Measurements from ENCODE around the gene NR1I3.

The NR1I3 gene

DNA sequence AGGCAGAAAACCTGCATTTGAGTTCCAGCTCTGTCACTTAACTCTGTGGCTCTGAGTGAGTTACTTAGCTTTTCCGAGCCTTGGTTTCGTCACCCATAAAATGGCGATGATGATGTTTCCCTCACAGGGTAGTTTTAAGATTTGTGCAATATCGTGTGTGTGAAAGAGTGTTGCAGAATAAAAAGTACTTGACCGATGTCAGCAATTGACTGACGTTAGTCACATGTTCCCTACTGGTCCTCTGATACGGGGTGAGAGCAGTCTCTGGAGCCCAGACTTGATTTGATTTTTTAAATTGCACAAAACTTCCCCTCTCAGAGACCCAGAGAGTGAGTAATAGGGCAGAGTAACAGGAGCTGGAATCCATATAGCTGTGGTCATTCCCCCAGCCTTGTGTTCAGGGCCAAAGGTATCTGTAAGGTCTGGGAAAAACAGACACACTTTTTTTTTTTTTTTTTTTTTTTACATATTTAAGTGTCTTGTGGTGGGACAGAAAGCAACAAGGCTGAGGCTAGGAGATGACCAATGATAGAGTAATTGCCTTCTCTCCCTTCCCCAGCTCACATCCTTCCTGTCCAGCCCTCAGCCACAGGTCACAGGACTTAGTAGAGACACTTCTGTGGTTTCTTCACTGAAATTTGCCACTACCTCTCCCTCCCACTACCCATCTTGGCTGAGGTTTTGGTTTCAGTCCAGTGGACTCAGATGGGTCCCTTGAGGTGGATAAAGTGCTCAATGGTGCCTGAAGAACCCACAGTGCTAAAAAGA, 20.9 kb downstream of the NR1I3 start:
- Histone ChIP-seq H3K36me3 (ENCODE audit: control insufficient read depth in 1 of 2, insufficient read depth in 2 of 2, low read length in 2 of 2) (peaks cover 18 to 29% of the 10 kb centered on the region in 2 donors), H3K27ac (ENCODE audit: low read length) (peak overlapping the region; percentile 85), H3K27me3 (ENCODE audit: low read depth, low read length) (no peaks in the 10 kb centered on the region), H3K4me3 (ENCODE audit: low read depth in 1 of 2, low read length in 2 of 2) (peak overlapping the region; percentile 25 to 34), H3K9me3 (ENCODE audit: control insufficient read depth in 1 of 2, low read length in 2 of 2) (no peaks in the 10 kb centered on the region), H3K4me1 (ENCODE audit: control insufficient read depth in 1 of 2, insufficient read depth in 2 of 2, low read length in 2 of 2) (no peaks in the 10 kb centered on the region)

DNA sequence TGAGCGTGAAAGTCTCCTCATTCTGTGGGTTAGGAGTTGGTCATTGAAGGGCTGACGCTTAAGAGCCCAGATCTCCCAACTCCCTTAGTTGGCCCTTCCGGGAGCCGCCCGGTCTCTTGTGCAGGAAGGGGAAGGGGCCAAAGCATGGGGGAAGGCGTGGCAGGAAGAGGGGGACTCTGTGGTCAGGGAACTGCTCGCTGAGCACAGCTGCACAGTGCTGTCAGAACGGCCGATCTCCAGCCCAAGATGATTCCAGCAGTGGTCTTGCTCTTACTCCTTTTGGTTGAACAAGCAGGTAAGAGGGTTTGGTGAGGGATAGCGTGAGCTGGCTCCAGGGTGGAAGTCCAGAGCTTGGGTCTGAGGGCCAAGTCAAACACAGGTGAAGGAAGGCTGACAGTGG, 22.9 kb downstream of the NR1I3 start, which contains the start of gene FCER1G:
Gene FCER1G, plus strand, starts transcription at position 220 of the 400 bp plus-strand sequence. Its CDS starts 27 bp downstream, at position 247.
- Histone ChIP-seq H3K27ac (ENCODE audit: low read length) (peak within 1 kb of the TSS; percentile 10), H3K36me3 (ENCODE audit: control insufficient read depth in 1 of 2, insufficient read depth in 2 of 2, low read length in 2 of 2) (peaks cover 35 to 48% of the 10 kb centered on the region in 2 donors)

DNA sequence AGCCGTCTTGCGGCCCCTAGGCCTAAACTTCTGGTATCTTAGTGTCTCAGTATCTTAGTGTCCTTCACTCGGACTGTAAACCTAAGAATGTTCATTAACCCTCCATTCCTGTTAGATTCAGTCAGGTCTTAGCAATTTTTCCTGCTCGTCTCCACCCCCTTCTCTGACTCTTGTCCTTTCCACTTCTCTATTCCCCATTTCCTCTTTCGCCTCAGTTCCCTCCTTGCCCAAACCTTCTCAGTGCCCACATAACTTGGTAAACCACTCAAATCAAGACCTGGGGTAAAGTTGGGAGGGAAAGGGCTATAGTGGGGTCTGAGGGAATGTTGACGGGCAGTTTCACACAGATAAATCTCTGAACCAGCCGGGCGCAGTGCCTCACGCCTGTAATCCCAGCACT, 23.6 kb downstream of the NR1I3 start:
- Histone ChIP-seq H3K27me3 (ENCODE audit: low read depth, low read length) (no peaks in the 10 kb centered on the region), H3K9me3 (ENCODE audit: control insufficient read depth in 1 of 2, low read length in 2 of 2) (no peaks in the 10 kb centered on the region), H3K4me3 (ENCODE audit: low read depth in 1 of 2, low read length in 2 of 2) (no peak overlapping the region), H3K4me1 (ENCODE audit: control insufficient read depth in 1 of 2, insufficient read depth in 2 of 2, low read length in 2 of 2) (peaks cover 4 to 10% of the 10 kb centered on the region in 2 donors), H3K36me3 (ENCODE audit: control insufficient read depth in 1 of 2, insufficient read depth in 2 of 2, low read length in 2 of 2) (peaks cover 42 to 53% of the 10 kb centered on the region in 2 donors), H3K27ac (ENCODE audit: low read length) (no peak overlapping the region)

More for the DNA sequence above, 22.9 kb downstream of the NR1I3 start, which contains the start of gene FCER1G:
- Histone ChIP-seq H3K27me3 (ENCODE audit: low read depth, low read length) (no peaks in the 10 kb centered on the region), H3K9me3 (ENCODE audit: control insufficient read depth in 1 of 2, low read length in 2 of 2) (no peaks in the 10 kb centered on the region), H3K4me1 (ENCODE audit: control insufficient read depth in 1 of 2, insufficient read depth in 2 of 2, low read length in 2 of 2) (peaks cover 1 to 4% of the 10 kb centered on the region in 2 donors), H3K4me3 (ENCODE audit: low read depth in 1 of 2, low read length in 2 of 2) (peak within 1 kb of the TSS; percentile 12 to 24)

DNA sequence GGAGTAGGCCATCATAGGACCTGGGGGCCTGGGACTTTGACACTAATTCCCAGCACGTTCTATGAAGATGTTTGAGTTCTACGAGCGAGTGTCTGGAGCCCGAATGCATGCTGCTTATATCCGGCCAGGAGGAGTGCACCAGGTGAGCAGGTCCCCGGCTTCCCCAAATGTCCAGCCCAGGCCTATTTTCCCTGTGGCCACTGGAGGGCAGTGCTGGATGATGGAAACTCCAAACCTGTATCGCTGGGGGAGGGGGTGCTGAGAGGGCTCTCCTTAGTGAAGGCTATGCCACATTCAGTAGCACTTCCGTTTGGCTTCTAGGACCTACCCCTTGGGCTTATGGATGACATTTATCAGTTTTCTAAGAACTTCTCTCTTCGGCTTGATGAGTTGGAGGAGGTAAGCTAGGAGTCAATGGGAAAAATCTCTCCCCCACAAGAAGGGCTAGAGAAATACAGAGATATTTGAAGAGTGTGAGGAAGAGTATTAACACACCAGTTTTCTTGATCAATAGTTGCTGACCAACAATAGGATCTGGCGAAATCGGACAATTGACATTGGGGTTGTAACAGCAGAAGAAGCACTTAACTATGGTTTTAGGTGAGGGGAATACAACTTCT, 28.1 kb downstream of the NR1I3 start:
- Histone ChIP-seq H3K4me1 (ENCODE audit: control insufficient read depth in 1 of 2, insufficient read depth in 2 of 2, low read length in 2 of 2) (peaks cover 4 to 10% of the 10 kb centered on the region in 2 donors), H3K27ac (ENCODE audit: low read length) (peak overlapping the region; percentile 42), H3K36me3 (ENCODE audit: control insufficient read depth in 1 of 2, insufficient read depth in 2 of 2, low read length in 2 of 2) (peaks cover 70 to 78% of the 10 kb centered on the region in 2 donors), H3K27me3 (ENCODE audit: low read depth, low read length) (no peaks in the 10 kb centered on the region), H3K4me3 (ENCODE audit: low read depth in 1 of 2, low read length in 2 of 2) (peak overlapping the region in 1 of 2 donors; percentile 16), H3K9me3 (ENCODE audit: control insufficient read depth in 1 of 2, low read length in 2 of 2) (no peaks in the 10 kb centered on the region)

DNA sequence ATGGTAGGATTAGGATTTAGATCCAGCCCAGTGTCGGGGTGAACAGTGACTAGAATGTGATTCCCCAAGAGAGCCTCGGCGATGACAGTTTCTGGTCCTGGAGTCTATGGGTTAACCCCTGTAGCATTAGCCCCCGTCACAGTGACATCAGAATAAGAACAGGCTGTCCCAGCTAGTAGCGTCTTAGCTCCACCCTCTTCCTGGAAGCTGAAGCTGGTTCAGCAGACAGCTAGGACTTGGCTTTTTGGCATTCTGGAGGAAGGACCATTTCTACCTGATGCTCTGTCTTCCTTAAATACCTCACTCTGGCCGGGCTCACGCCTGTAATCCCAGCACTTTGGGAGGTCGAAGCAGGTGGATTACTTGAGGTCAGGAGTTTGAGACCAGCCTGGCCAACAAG, 30.8 kb downstream of the NR1I3 start:
- Histone ChIP-seq H3K4me1 (ENCODE audit: control insufficient read depth in 1 of 2, insufficient read depth in 2 of 2, low read length in 2 of 2) (peaks cover 10 to 16% of the 10 kb centered on the region in 2 donors), H3K9me3 (ENCODE audit: control insufficient read depth in 1 of 2, low read length in 2 of 2) (no peaks in the 10 kb centered on the region), H3K27me3 (ENCODE audit: low read depth, low read length) (no peaks in the 10 kb centered on the region), H3K27ac (ENCODE audit: low read length) (peak overlapping the region; percentile 82), H3K36me3 (ENCODE audit: control insufficient read depth in 1 of 2, insufficient read depth in 2 of 2, low read length in 2 of 2) (peaks cover 54 to 62% of the 10 kb centered on the region in 2 donors), H3K4me3 (ENCODE audit: low read depth in 1 of 2, low read length in 2 of 2) (no peak overlapping the region)

DNA sequence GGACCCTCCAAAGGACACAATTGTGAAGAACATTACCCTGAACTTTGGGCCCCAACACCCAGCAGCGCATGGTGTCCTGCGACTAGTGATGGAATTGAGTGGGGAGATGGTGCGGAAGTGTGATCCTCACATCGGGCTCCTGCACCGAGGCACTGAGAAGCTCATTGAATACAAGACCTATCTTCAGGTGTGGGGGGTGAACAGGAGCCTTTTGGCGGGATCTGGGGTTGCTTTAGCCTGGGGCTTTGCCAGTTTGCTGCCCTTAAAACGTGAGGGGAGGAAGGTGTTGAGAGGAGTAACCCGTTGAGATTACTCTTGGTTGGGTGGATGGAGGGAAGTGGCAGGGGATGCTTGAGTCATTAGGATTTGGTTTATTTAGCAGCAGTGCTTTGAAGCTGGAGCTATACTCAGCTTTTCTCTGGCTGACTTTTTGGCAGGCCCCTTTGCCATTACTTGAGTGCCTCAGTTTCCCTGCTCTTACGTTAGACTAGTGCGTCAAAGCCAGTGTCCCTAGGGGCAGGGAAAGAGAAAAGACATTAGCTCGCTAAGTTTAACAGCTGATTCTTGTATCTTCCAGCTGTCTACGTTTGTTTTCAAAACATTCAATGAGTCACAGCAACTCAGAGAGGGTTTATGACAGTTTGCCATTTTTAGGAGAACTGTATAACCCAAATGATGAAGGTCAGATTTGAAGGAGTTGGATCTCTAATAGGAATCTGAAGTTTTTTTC, 31.4 kb downstream of the NR1I3 start:
- Histone ChIP-seq H3K4me1 (ENCODE audit: control insufficient read depth in 1 of 2, insufficient read depth in 2 of 2, low read length in 2 of 2) (peaks cover 10 to 16% of the 10 kb centered on the region in 2 donors), H3K27ac (ENCODE audit: low read length) (peak overlapping the region; percentile 82), H3K4me3 (ENCODE audit: low read depth in 1 of 2, low read length in 2 of 2) (no peak overlapping the region), H3K27me3 (ENCODE audit: low read depth, low read length) (no peaks in the 10 kb centered on the region), H3K36me3 (ENCODE audit: control insufficient read depth in 1 of 2, insufficient read depth in 2 of 2, low read length in 2 of 2) (peaks cover 48 to 56% of the 10 kb centered on the region in 2 donors), H3K9me3 (ENCODE audit: control insufficient read depth in 1 of 2, low read length in 2 of 2) (no peaks in the 10 kb centered on the region)

DNA sequence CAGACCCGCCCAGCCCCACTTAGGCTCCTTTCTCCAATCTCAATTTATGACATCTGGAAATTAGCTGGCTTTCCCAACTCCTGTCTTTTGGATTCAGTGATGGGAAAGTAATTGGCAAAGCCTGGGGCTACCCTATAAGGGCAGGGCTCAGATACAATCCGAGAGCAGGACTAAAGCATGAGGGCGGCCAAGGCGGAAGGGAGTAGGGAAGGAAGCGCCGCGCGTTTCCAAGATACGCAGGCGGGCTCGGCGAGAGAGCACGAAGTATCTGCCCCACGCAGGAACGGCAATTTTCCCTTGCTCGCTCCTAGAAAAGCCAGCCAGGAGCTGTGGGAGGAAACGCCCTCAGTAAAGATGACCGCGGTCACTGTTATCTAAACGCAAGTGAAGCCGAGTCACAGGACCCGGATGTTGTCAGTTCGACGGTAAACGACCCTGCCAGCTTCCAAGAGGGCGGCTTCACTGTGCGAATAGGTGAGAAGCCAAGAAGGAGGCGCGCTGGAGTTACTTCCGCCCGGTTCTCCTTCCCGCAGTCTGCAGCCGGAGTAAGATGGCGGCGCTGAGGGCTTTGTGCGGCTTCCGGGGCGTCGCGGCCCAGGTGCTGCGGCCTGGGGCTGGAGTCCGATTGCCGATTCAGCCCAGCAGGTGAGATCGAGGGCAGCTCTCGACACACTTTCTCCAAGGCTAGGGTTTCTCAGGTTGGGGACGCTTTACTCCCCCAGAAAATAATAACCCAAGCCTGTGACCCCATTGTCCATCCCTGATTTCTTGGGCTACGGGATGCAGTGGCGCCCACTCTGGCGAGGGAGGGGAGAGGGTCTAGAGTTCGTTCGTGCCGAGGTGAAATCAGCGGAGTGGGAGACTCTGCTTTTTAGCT, 35.9 kb downstream of the NR1I3 start, which contains the start of gene NDUFS2:
Gene NDUFS2, plus strand, starts transcription at position 532 of the 877 bp plus-strand sequence. Its CDS starts 19 bp downstream, at position 551.
- H3K4me1 ChIP-seq (ENCODE audit: control insufficient read depth in 1 of 2, insufficient read depth in 2 of 2, low read length in 2 of 2): peaks cover 13 to 44% of the 10 kb centered on the region in 2 donors
- H3K9me3 ChIP-seq (ENCODE audit: control insufficient read depth in 1 of 2, low read length in 2 of 2): no peaks in the 10 kb centered on the region
- H3K27ac ChIP-seq (ENCODE audit: low read length): peak within 1 kb of the TSS; percentile 95
- peak within 1 kb of the TSS; percentile 89 to 90 for H3K4me3 ChIP-seq (ENCODE audit: low read depth in 1 of 2, low read length in 2 of 2)
- no peaks in the 10 kb centered on the region for H3K27me3 ChIP-seq (ENCODE audit: low read depth, low read length)
- H3K36me3 ChIP-seq (ENCODE audit: control insufficient read depth in 1 of 2, insufficient read depth in 2 of 2, low read length in 2 of 2): peaks cover 18 to 27% of the 10 kb centered on the region in 2 donors

DNA sequence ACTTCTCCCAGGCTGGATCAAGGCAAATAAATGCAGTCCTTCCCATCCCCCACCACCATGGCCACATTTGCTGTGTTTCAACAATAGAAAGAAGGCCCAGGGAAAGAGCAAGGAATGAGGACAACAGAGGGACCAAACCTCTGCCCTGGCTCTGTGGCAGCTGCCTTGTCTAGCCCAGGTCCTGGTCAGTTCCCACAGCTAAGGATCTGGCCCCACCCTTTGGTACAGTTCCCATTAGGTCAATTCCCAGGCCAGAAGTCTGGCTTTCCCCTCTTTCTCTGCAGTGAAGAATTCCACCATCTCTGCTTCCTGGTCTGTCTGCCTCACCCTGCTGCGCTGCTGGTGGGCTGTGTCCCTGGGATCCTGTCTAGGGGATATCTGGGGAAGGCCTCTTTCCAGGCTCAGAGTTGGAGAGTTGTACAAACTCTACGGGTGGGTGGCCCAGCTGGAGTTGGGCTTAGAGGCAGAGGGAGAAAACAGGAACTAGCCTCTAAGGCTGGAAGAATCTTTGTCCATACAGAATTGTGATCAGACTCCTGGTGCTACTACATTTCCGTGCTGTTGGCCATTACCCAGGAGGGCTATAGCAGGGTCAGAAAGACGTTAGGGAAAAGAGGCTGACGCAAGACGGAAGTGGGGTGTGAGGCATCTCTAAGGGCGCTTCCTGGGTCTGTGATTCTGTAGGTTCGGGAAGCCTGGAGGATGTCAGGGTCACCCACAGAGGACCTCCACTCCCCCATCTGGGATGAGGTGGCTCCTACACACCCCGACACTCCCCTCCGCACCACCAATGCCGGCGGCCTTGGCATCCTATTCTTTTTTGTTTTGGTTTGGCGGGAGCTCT, 36.8 kb downstream of the NR1I3 start:
- peaks cover 13 to 51% of the 10 kb centered on the region in 2 donors for H3K4me1 ChIP-seq (ENCODE audit: control insufficient read depth in 1 of 2, insufficient read depth in 2 of 2, low read length in 2 of 2)

DNA sequence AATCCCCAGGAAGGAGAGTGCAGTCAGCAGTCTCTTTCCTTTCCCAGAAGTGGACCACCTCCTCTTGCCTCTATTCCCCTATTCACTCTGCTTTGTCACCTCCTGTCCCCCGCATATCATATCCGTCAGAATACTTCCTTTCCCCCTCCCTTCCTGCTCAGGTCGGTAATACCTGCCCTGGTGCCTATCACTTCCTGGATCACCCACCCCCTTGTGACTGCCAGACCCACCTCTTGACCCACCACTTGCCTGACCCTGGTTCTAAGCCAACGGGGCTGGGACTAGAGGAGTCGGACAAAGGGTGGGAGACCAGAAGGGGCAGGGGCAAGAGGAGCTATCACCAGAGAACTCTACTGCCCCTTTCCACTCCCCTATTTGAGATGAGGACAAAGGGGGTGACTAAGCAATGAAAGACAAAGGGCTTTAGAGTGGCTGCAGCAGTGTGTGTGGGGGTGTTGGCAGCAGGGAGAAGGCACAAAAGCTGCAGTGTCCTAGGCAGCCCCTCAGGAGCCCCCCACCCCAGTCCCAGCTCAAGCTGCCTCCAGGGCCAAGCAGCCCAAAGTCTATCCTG, 37.5 kb downstream of the NR1I3 start:
- H3K27me3 ChIP-seq (ENCODE audit: low read depth, low read length): no peaks in the 10 kb centered on the region
- no peaks in the 10 kb centered on the region for H3K9me3 ChIP-seq (ENCODE audit: control insufficient read depth in 1 of 2, low read length in 2 of 2)
- peak overlapping the region; percentile 95 for H3K27ac ChIP-seq (ENCODE audit: low read length)
- H3K36me3 ChIP-seq (ENCODE audit: control insufficient read depth in 1 of 2, insufficient read depth in 2 of 2, low read length in 2 of 2): peaks cover 5 to 14% of the 10 kb centered on the region in 2 donors
- H3K4me3 ChIP-seq (ENCODE audit: low read depth in 1 of 2, low read length in 2 of 2): peak overlapping the region in 1 of 2 donors; percentile 89
- H3K4me1 ChIP-seq (ENCODE audit: control insufficient read depth in 1 of 2, insufficient read depth in 2 of 2, low read length in 2 of 2): peaks cover 15 to 51% of the 10 kb centered on the region in 2 donors

More for the DNA sequence above, 36.8 kb downstream of the NR1I3 start:
- Histone ChIP-seq H3K27ac (ENCODE audit: low read length) (peak overlapping the region; percentile 95), H3K27me3 (ENCODE audit: low read depth, low read length) (no peaks in the 10 kb centered on the region), H3K4me3 (ENCODE audit: low read depth in 1 of 2, low read length in 2 of 2) (peak overlapping the region; percentile 89 to 90), H3K9me3 (ENCODE audit: control insufficient read depth in 1 of 2, low read length in 2 of 2) (no peaks in the 10 kb centered on the region), H3K36me3 (ENCODE audit: control insufficient read depth in 1 of 2, insufficient read depth in 2 of 2, low read length in 2 of 2) (peaks cover 10 to 18% of the 10 kb centered on the region in 2 donors)

Measured in muscle layer of duodenum (tissue), 2 donors.